Neutrophil (primary cell): ENCODE data around the gene FKBP10.

Experiments
- H3K27ac ChIP-seq: fragments of 200-600 bp; sonication (generic); 2 replicates; pipeline ENCODE4 v1.5.1; 2016; ENCODE audit warnings: mild to moderate bottlenecking, moderate library complexity
- H3K27me3 ChIP-seq: fragments of 200-600 bp; sonication (generic); 2 replicates; pipeline ENCODE4 v1.6.0; 2016; ENCODE audit warnings: mild to moderate bottlenecking
- H3K36me3 ChIP-seq: fragments of 200-600 bp; sonication (generic); 2 replicates; pipeline ENCODE4 v1.5.1; 2017
- H3K4me1 ChIP-seq, 2 experiments: fragments of 200-600 bp in 1 of 2; sonication (generic) in 1 of 2; 1 replicate in 1 of 2; 2 replicates in 1 of 2; pipeline versions ENCODE4 v1.5.1 to v1.6.1; 2013 to 2016; ENCODE audit warnings: low read depth in 1 of 2, low read length in 1 of 2, mild to moderate bottlenecking in 1 of 2, moderate library complexity in 1 of 2; ENCODE audit not compliant: control insufficient read depth in 1 of 2, insufficient read depth in 1 of 2
- H3K4me3 ChIP-seq, 2 experiments: fragments of 200-600 bp in 1 of 2; sonication (generic) in 1 of 2; 1 replicate in 1 of 2; 2 replicates in 1 of 2; pipeline ENCODE4 v1.5.1; 2013 to 2016; ENCODE audit warnings: low read depth in 1 of 2, low read length in 1 of 2, mild to moderate bottlenecking in 1 of 2, moderate library complexity in 1 of 2
- H3K9me3 ChIP-seq: fragments of 200-600 bp; sonication (generic); 2 replicates; pipeline ENCODE4 v1.5.1; 2016
- TF ChIP-seq, protein P1 (sequence below): fragments of 200-600 bp; sonication (generic); IDR thresholded peaks from 2 replicates; pipeline ENCODE4 v1.5.1; 2016; ENCODE audit warnings: antibody characterized with exemption

The FKBP10 gene

GRCh38 chr17:41818024-41818423 lies 5.2 kb downstream of the FKBP10 start:
- H3K36me3 ChIP-seq: no peaks in the 10 kb centered on the region
- no peaks in the 10 kb centered on the region for H3K9me3 ChIP-seq
- TF ChIP-seq, protein P1, sequence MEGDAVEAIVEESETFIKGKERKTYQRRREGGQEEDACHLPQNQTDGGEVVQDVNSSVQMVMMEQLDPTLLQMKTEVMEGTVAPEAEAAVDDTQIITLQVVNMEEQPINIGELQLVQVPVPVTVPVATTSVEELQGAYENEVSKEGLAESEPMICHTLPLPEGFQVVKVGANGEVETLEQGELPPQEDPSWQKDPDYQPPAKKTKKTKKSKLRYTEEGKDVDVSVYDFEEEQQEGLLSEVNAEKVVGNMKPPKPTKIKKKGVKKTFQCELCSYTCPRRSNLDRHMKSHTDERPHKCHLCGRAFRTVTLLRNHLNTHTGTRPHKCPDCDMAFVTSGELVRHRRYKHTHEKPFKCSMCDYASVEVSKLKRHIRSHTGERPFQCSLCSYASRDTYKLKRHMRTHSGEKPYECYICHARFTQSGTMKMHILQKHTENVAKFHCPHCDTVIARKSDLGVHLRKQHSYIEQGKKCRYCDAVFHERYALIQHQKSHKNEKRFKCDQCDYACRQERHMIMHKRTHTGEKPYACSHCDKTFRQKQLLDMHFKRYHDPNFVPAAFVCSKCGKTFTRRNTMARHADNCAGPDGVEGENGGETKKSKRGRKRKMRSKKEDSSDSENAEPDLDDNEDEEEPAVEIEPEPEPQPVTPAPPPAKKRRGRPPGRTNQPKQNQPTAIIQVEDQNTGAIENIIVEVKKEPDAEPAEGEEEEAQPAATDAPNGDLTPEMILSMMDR: no peak
- no peak overlapping the region for H3K4me3 ChIP-seq
- H3K27me3 ChIP-seq: peaks cover 22% of the 10 kb centered on the region
- no peaks in the 10 kb centered on the region for H3K4me1 ChIP-seq
- no peak overlapping the region for H3K27ac ChIP-seq

GRCh38 chr17:41821776-41822175 lies 9.0 kb downstream of the FKBP10 start:
- H3K9me3 ChIP-seq: no peaks in the 10 kb centered on the region
- no peaks in the 10 kb centered on the region for H3K27me3 ChIP-seq
- no peaks in the 10 kb centered on the region for H3K36me3 ChIP-seq
- no peaks in the 10 kb centered on the region for H3K4me1 ChIP-seq
- no peak overlapping the region for H3K27ac ChIP-seq
- H3K4me3 ChIP-seq: no peak overlapping the region
- TF ChIP-seq, protein P1: no peak

GRCh38 chr17:41822216-41823140 lies 9.7 kb downstream of the FKBP10 start:
- Histone ChIP-seq H3K9me3 (no peaks in the 10 kb centered on the region), H3K36me3 (no peaks in the 10 kb centered on the region), H3K4me1 (no peaks in the 10 kb centered on the region), H3K4me3 (no peak overlapping the region), H3K27me3 (no peaks in the 10 kb centered on the region), H3K27ac (no peak overlapping the region)
- TF ChIP-seq, protein P1: no peak

- Histone ChIP-seq H3K27me3 (no peaks in the 10 kb centered on the region), H3K9me3 (no peaks in the 10 kb centered on the region), H3K36me3 (no peaks in the 10 kb centered on the region), H3K4me3 (no peak overlapping the region), H3K27ac (no peak overlapping the region), H3K4me1 (no peaks in the 10 kb centered on the region)
- TF ChIP-seq, protein P1: no peak
These were observed 10.3 kb downstream of the FKBP10 start for GRCh38 chr17:41823141-41823524.

- TF ChIP-seq, protein P1: no peak
- Histone ChIP-seq H3K27me3 (no peaks in the 10 kb centered on the region), H3K4me3 (no peak overlapping the region), H3K4me1 (no peaks in the 10 kb centered on the region), H3K9me3 (no peaks in the 10 kb centered on the region), H3K36me3 (no peaks in the 10 kb centered on the region), H3K27ac (no peak overlapping the region)
These were observed 10.8 kb downstream of the FKBP10 start for GRCh38 chr17:41823580-41823979.
